Neural progenitor cell (in vitro differentiated cells): ENCODE results near the gene FRMPD1. TPM values are rescaled to one million over a fixed set of nuclear protein-coding genes. Genes with fewer than 3 reads are reported as not detected.

ENCODE experiments used
- DNase-seq: peaks from one replicate; pipeline ENCODE4 v3.0.0-alpha.2; 2016; ENCODE audit warnings: low spot score
- H2AFZ ChIP-seq: fragments of 200-600 bp; sonication (generic); replicated peaks from 2 replicates; pipeline ENCODE4 v1.6.1; 2016; ENCODE audit warnings: antibody characterized with exemption
- H3F3A ChIP-seq: fragments of 200-600 bp; sonication (generic); 2 replicates; pipeline ENCODE4 v1.6.1; 2016; ENCODE audit warnings: antibody characterized with exemption, low read depth
- H3K27ac ChIP-seq: fragments of 200-600 bp; sonication (generic); 2 replicates; pipeline ENCODE4 v1.5.1; 2016; ENCODE audit warnings: mild to moderate bottlenecking
- H3K27me3 ChIP-seq: fragments of 200-600 bp; sonication (generic); 2 replicates; pipeline ENCODE4 v1.6.1; 2016; ENCODE audit warnings: mild to moderate bottlenecking, moderate library complexity
- H3K36me3 ChIP-seq: fragments of 200-600 bp; sonication (generic); 2 replicates; pipeline ENCODE4 v1.5.1; 2016
- H3K4me1 ChIP-seq: fragments of 200-600 bp; sonication (generic); 2 replicates; pipeline ENCODE4 v1.6.1; 2016; ENCODE audit warnings: mixed run types
- H3K4me2 ChIP-seq: fragments of 200-600 bp; sonication (generic); 2 replicates; pipeline ENCODE4 v1.6.1; 2016
- H3K4me3 ChIP-seq: fragments of 200-600 bp; sonication (generic); 2 replicates; pipeline ENCODE4 v1.5.1; 2016
- H3K79me2 ChIP-seq: fragments of 200-600 bp; sonication (generic); 2 replicates; pipeline ENCODE4 v1.6.1; 2016; ENCODE audit warnings: low read depth
- H3K9ac ChIP-seq: fragments of 200-600 bp; sonication (generic); 2 replicates; pipeline ENCODE4 v1.6.1; 2016
- H3K9me3 ChIP-seq: fragments of 200-600 bp; sonication (generic); 2 replicates; pipeline ENCODE4 v1.5.1; 2016; ENCODE audit warnings: low read depth
- H4K20me1 ChIP-seq: fragments of 200-600 bp; sonication (generic); 2 replicates; pipeline ENCODE4 v1.6.1; 2016; ENCODE audit warnings: low read depth
- H3K27ac Mint-ChIP-seq: 3 replicates; pipeline ENCODE4 v1.8.0; 2021; ENCODE audit warnings: mixed read lengths
- H3K27me3 Mint-ChIP-seq: 2 replicates; pipeline ENCODE4 v1.8.0; 2022; ENCODE audit warnings: low read depth, mild to moderate bottlenecking, inconsistent platforms, moderate library complexity, mixed read lengths; ENCODE audit not compliant: insufficient read depth
- H3K36me3 Mint-ChIP-seq: 3 replicates; pipeline ENCODE4 v1.8.0; 2021; ENCODE audit warnings: mixed read lengths
- H3K4me1 Mint-ChIP-seq: 3 replicates; pipeline ENCODE4 v1.8.0; 2021; ENCODE audit warnings: mixed read lengths
- H3K4me3 Mint-ChIP-seq: 3 replicates; pipeline ENCODE4 v1.8.0; 2021; ENCODE audit warnings: mild to moderate bottlenecking, moderate library complexity, mixed read lengths
- H3K9me3 Mint-ChIP-seq: 3 replicates; pipeline ENCODE4 v1.8.0; 2020; ENCODE audit warnings: mixed read lengths
- CTCF ChIP-seq: fragments of 200-600 bp; sonication (generic); IDR thresholded peaks from 2 replicates; pipeline ENCODE4 v1.5.1; 2017; ENCODE audit warnings: antibody characterized with exemption, mild to moderate bottlenecking
- EZH2 ChIP-seq: fragments of 200-600 bp; sonication (generic); IDR thresholded peaks from 2 replicates; pipeline ENCODE4 v1.6.1; 2017; ENCODE audit warnings: antibody characterized with exemption, mild to moderate bottlenecking, moderate library complexity
- EZH2phosphoT487 ChIP-seq: fragments of 200-600 bp; sonication (generic); IDR thresholded peaks from 2 replicates; pipeline ENCODE4 v1.6.1; 2017; ENCODE audit warnings: antibody characterized with exemption
- total RNA-seq: library from RNA; depleted of rRNA; stranded (reverse); fragments of >200 nt; gene quantifications from 2 replicates; pipeline ENCODE4 v1.2.3, GENCODE V29; 2015; ENCODE audit warnings: low replicate concordance

The FRMPD1 gene
- total RNA-seq, 1 donor from 2014 or later = not detected

DNA sequence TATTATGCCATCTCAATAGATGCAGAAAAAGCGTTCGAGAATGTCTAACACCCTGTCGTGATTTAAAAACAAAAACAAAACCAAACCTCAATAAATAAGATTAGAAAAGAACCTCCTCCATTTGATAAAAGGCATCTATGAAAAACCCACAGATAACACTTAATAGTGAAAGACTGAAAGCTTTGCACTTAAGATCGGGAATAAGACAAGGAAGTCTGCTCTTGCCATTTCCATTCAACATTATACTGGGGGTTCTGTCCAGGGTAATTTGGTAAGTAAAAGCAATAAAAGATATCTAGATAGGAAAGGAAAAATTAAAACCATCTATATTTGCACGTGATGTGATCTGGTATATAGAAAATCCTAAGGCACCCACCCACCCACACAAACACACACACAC is 141.4 kb downstream of the FRMPD1 start:
- no peaks in the 10 kb centered on the region for H3K4me1 Mint-ChIP-seq
- Histone ChIP-seq H3K4me2 (no peak overlapping the region), H3K4me1 (no peaks in the 10 kb centered on the region), H3K27ac (no peak overlapping the region), H3K36me3 (no peaks in the 10 kb centered on the region), H3K27me3 (peaks cover 31% of the 10 kb centered on the region), H3K4me3 (no peak overlapping the region), H4K20me1 (no peaks in the 10 kb centered on the region), H3K9me3 (no peaks in the 10 kb centered on the region), H3K79me2 (no peaks in the 10 kb centered on the region), H3F3A (no peaks in the 10 kb centered on the region), H2AFZ (no peak overlapping the region), H3K9ac (no peak overlapping the region)
- no peak for TF ChIP-seq EZH2phosphoT487
- no peak for TF ChIP-seq EZH2
- no peak for TF ChIP-seq CTCF
- H3K4me3 Mint-ChIP-seq = no peak overlapping the region
- H3K9me3 Mint-ChIP-seq = no peaks in the 10 kb centered on the region
- no peak overlapping the region for H3K27ac Mint-ChIP-seq
- DNase-seq = no peak
- no peaks in the 10 kb centered on the region for H3K27me3 Mint-ChIP-seq
- no peaks in the 10 kb centered on the region for H3K36me3 Mint-ChIP-seq

- Mint-ChIP-seq H3K4me1 (peaks cover 4% of the 10 kb centered on the region), H3K9me3 (no peaks in the 10 kb centered on the region), H3K36me3 (no peaks in the 10 kb centered on the region), H3K27me3 (peaks cover 2% of the 10 kb centered on the region), H3K4me3 (no peak overlapping the region), H3K27ac (no peak overlapping the region)
- Histone ChIP-seq H3K9me3 (no peaks in the 10 kb centered on the region), H3K27ac (no peak overlapping the region), H3F3A (peaks cover 13% of the 10 kb centered on the region), H3K4me3 (no peak overlapping the region), H2AFZ (no peak overlapping the region), H3K9ac (no peak overlapping the region), H3K36me3 (no peaks in the 10 kb centered on the region), H3K79me2 (no peaks in the 10 kb centered on the region), H3K4me2 (no peak overlapping the region), H3K4me1 (peaks cover 6% of the 10 kb centered on the region), H4K20me1 (no peaks in the 10 kb centered on the region), H3K27me3 (peaks cover 24% of the 10 kb centered on the region)
- no peak for TF ChIP-seq CTCF
- no peak for TF ChIP-seq EZH2
- no peak for TF ChIP-seq EZH2phosphoT487
- DNase-seq = no peak
Measured at GRCh38 chr9:37796232-37796631, 145.5 kb downstream of the FRMPD1 start.

Other genes with a start within 250 kb of the FRMPD1 start
- gene GRHPR, start 228.3 kb upstream of the FRMPD1 start, total RNA-seq = 116 and 187 TPM in 2 replicates
- 24.1 and 24.9 TPM in 2 replicates for gene ZBTB5, start 185.5 kb upstream of the FRMPD1 start, total RNA-seq
- gene POLR1E, start 165.0 kb upstream of the FRMPD1 start, total RNA-seq = 36.6 and 38.6 TPM in 2 replicates
- 13.4 and 28.2 TPM in 2 replicates for gene FBXO10, start 74.6 kb upstream of the FRMPD1 start, total RNA-seq
- gene TOMM5, start 58.4 kb upstream of the FRMPD1 start, total RNA-seq = 142 and 201 TPM in 2 replicates
- 5.4 and 6.5 TPM in 2 replicates for gene TRMT10B, start 102.9 kb downstream of the FRMPD1 start, total RNA-seq
- gene EXOSC3, start 134.1 kb downstream of the FRMPD1 start, total RNA-seq = 61.5 and 85.2 TPM in 2 replicates
- gene DCAF10, start 149.8 kb downstream of the FRMPD1 start, total RNA-seq = 15.8 and 21.0 TPM in 2 replicates